ENCODE results near the gene ARPC5L.

GRCh38 chr9:124818431-124819281, 43.3 kb upstream of the ARPC5L start:
- TF ChIP-seq RELA (CRISPR knock-in tag; IDR thresholded peaks at IDR 0.05; ENCODE audit: borderline replicate concordance) (no peak), NR3C1 (CRISPR knock-in tag; conservative IDR thresholded peaks at IDR 0.05; ENCODE audit: low read depth) (no peak), GABPB1 (CRISPR knock-in tag; IDR thresholded peaks at IDR 0.05) (peak; percentile 31; the same call in 1 of the 2 replicates)
- TF ChIP-seq, protein P1, sequence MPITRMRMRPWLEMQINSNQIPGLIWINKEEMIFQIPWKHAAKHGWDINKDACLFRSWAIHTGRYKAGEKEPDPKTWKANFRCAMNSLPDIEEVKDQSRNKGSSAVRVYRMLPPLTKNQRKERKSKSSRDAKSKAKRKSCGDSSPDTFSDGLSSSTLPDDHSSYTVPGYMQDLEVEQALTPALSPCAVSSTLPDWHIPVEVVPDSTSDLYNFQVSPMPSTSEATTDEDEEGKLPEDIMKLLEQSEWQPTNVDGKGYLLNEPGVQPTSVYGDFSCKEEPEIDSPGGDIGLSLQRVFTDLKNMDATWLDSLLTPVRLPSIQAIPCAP (CRISPR knock-in tag; IDR thresholded peaks at IDR 0.05) = no peak
